ENCODE results near the gene CAMKMT. TPM values are rescaled to one million over a fixed set of nuclear protein-coding genes. Genes with fewer than 3 reads are reported as not detected.

CAMKMT gene
- total RNA-seq, 4 donors from 2014 or later: 4.5 to 57.9 (median 15.4) TPM

- Histone ChIP-seq H3K36me3 (no peaks in the 10 kb centered on the region), H3K4me1 (no peaks in the 10 kb centered on the region), H3K27ac (no peak overlapping the region), H3K27me3 (peaks cover 7% of the 10 kb centered on the region), H3K9me3 (no peaks in the 10 kb centered on the region), H3K4me3 (no peak overlapping the region)
- TF ChIP-seq POLR2A (IDR thresholded peaks at IDR 0.05): no peak
- in situ Hi-C loops (cut with MboI; ENCODE audit: low pct_ligation_motif_present in 1 of 4, low pct_unique_long_range_greater_than_20kb in 1 of 4, low sequenced_read_pairs in 3 of 4) (no loop called here), intact Hi-C loops (cut with DNase I; ENCODE audit: low total_unique reads) (no loop called here)
- no peak for DNase-seq
- WGBS, 2 donors (ENCODE audit: low coverage in 1 of 2): 80 to 84% methylated on average over 3 to 6 of the region's 6 CpGs
Observed at GRCh38 chr2:44787663-44788062, 425.9 kb downstream of the CAMKMT start.

- Histone ChIP-seq H3K9me3 (no peaks in the 10 kb centered on the region), H3K27ac (no peak overlapping the region), H3K27me3 (peaks cover 13% of the 10 kb centered on the region), H3K4me1 (no peaks in the 10 kb centered on the region), H3K4me3 (no peak overlapping the region), H3K36me3 (no peaks in the 10 kb centered on the region)
- TF ChIP-seq POLR2AphosphoS5 (IDR thresholded peaks at IDR 0.05) (no peak), EP300 (IDR thresholded peaks at IDR 0.05; ENCODE audit: low read depth) (no peak), POLR2A (IDR thresholded peaks at IDR 0.05) (no peak)
- TF ChIP-seq, protein P1, sequence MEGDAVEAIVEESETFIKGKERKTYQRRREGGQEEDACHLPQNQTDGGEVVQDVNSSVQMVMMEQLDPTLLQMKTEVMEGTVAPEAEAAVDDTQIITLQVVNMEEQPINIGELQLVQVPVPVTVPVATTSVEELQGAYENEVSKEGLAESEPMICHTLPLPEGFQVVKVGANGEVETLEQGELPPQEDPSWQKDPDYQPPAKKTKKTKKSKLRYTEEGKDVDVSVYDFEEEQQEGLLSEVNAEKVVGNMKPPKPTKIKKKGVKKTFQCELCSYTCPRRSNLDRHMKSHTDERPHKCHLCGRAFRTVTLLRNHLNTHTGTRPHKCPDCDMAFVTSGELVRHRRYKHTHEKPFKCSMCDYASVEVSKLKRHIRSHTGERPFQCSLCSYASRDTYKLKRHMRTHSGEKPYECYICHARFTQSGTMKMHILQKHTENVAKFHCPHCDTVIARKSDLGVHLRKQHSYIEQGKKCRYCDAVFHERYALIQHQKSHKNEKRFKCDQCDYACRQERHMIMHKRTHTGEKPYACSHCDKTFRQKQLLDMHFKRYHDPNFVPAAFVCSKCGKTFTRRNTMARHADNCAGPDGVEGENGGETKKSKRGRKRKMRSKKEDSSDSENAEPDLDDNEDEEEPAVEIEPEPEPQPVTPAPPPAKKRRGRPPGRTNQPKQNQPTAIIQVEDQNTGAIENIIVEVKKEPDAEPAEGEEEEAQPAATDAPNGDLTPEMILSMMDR (IDR thresholded peaks at IDR 0.05): no peak
- intact Hi-C loops (cut with DNase I; ENCODE audit: low total_unique reads): no loop called here
- in situ Hi-C loops (cut with MboI; ENCODE audit: low pct_ligation_motif_present in 1 of 4, low pct_unique_long_range_greater_than_20kb in 1 of 4, low sequenced_read_pairs in 3 of 4): no loop called here
- no peak for DNase-seq
- 58 to 67% methylated on average over 4 to 5 of the region's 5 CpGs for WGBS, 2 donors (ENCODE audit: low coverage in 1 of 2)
Observed at GRCh38 chr2:44789446-44789845, 427.7 kb downstream of the CAMKMT start.

- Histone ChIP-seq H3K27ac (no peak overlapping the region), H3K4me3 (no peak overlapping the region), H3K4me1 (no peaks in the 10 kb centered on the region), H3K9me3 (no peaks in the 10 kb centered on the region), H3K36me3 (no peaks in the 10 kb centered on the region), H3K27me3 (peaks cover 13% of the 10 kb centered on the region)
- TF ChIP-seq, protein P1 (IDR thresholded peaks at IDR 0.05): no peak
- no peak for TF ChIP-seq EP300 (IDR thresholded peaks at IDR 0.05; ENCODE audit: low read depth)
- 31 to 88% methylated on average over 1 to 7 of the region's 7 CpGs for WGBS, 2 donors (ENCODE audit: low coverage in 1 of 2)
- intact Hi-C loops (cut with DNase I; ENCODE audit: low total_unique reads): no loop called here
- no peak for DNase-seq
- in situ Hi-C loops (cut with MboI; ENCODE audit: low pct_ligation_motif_present in 1 of 4, low pct_unique_long_range_greater_than_20kb in 1 of 4, low sequenced_read_pairs in 3 of 4): no loop called here
Observed at GRCh38 chr2:44789971-44790721, 428.4 kb downstream of the CAMKMT start.

GRCh38 chr2:44793322-44793870, 431.6 kb downstream of the CAMKMT start:
- Histone ChIP-seq H3K27me3 (peaks cover 37% of the 10 kb centered on the region), H3K27ac (no peak overlapping the region), H3K36me3 (no peaks in the 10 kb centered on the region), H3K9me3 (no peaks in the 10 kb centered on the region), H3K4me1 (no peaks in the 10 kb centered on the region), H3K4me3 (no peak overlapping the region)
- no peak for DNase-seq
- intact Hi-C loops (cut with DNase I; ENCODE audit: low total_unique reads) (no loop called here), in situ Hi-C loops (cut with MboI; ENCODE audit: low pct_ligation_motif_present in 1 of 4, low pct_unique_long_range_greater_than_20kb in 1 of 4, low sequenced_read_pairs in 3 of 4) (no loop called here)
- no peak for TF ChIP-seq POLR2AphosphoS5 (IDR thresholded peaks at IDR 0.05)
- TF ChIP-seq, protein P1 (IDR thresholded peaks at IDR 0.05): no peak

- no peaks in the 10 kb centered on the region for H3K36me3 ChIP-seq
- WGBS, 2 donors (ENCODE audit: low coverage in 1 of 2): 85 to 90% methylated on average over 2 to 4 of the region's 4 CpGs
- no peak overlapping the region for H3K27ac ChIP-seq
- TF ChIP-seq EP300 (IDR thresholded peaks at IDR 0.05; ENCODE audit: low read depth) (no peak), POLR2A (IDR thresholded peaks at IDR 0.05) (no peak), POLR2AphosphoS5 (IDR thresholded peaks at IDR 0.05) (no peak)
- TF ChIP-seq, protein P1 (IDR thresholded peaks at IDR 0.05): no peak
- no peak for DNase-seq
- no peaks in the 10 kb centered on the region for H3K9me3 ChIP-seq
- in situ Hi-C loops (cut with MboI; ENCODE audit: low pct_ligation_motif_present in 1 of 4, low pct_unique_long_range_greater_than_20kb in 1 of 4, low sequenced_read_pairs in 3 of 4) (no loop called here), intact Hi-C loops (cut with DNase I; ENCODE audit: low total_unique reads) (no loop called here)
- H3K27me3 ChIP-seq: peaks cover 65% of the 10 kb centered on the region
- H3K4me1 ChIP-seq: peaks cover 0 to 4% (median 2%) of the 10 kb centered on the region in 4 donors
- no peak overlapping the region for H3K4me3 ChIP-seq
Observed at GRCh38 chr2:44796771-44797170, 435.0 kb downstream of the CAMKMT start.

Data from transverse colon (tissue), 4 donors.